GM19099 (cell line): Measurements from ENCODE around the gene LAMA3.

Experiments used
- POLR2A ChIP-seq: IDR thresholded peaks from 3 replicates; pipeline ENCODE4 v1.6.1; 2011; ENCODE audit warnings: low read depth; ENCODE audit not compliant: insufficient read length; ENCODE audit errors: extremely low read depth

LAMA3 gene

DNA sequence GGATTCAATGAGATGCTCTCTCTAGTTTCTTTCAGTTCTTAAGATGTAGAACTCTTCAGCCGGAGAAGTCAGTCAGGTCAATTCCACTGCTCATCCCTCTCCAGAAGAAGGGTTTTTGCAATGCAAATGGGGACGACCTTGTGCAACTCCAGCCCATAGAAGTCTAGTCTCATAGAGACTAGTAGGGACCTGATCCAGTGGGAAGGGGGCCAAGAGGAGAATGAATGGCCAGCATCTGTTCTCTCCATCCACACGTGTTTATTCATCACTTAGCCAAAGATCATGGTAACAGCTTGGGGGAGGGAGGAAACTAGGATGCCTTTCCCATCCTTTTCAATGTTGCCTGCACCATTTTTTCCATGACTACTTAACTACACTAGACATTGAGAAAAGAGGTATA is 120.2 kb downstream of the LAMA3 start:
- TF ChIP-seq POLR2A: no peak

DNA sequence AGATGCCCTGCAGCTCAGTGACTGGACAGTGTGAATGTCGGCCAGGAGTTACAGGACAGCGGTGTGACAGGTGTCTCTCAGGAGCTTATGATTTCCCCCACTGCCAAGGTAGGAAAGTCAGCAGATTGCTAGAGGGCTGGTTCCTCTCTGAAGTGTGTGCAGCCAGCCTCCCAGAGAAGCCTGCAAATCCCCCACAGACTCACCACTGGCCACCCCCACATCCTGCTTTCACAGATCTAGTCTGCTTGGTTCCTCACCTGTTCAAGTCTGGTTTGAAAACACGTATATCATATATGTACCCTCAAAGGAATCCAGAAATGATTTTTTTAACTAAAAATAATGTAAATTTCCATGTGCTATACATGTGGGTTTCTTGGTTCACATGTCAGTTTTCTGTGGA is 121.1 kb downstream of the LAMA3 start:
- TF ChIP-seq POLR2A: no peak

DNA sequence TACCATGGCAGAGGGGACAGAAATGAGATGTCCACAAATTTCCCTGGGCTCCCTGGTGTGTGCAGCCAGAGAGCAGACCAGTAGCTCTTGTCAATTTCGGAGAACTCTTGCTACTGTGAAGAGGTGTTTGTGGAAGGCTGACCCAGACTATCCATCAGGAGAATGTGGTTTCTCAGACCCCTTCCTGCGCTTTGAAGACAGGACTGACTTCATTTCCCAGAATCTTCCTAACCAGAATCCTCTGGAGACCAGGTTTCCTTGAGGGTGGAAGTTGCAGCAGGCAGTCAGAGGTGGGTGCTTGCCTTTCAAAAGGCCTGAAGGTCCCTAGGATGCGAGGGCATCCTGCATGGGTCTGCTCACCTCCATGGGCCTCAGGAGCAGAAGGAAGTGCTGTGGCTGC is 121.9 kb downstream of the LAMA3 start:
- TF ChIP-seq POLR2A: no peak

GRCh38 chr18:23812546-23813440 is 123.5 kb downstream of the LAMA3 start:
- TF ChIP-seq POLR2A: no peak

DNA sequence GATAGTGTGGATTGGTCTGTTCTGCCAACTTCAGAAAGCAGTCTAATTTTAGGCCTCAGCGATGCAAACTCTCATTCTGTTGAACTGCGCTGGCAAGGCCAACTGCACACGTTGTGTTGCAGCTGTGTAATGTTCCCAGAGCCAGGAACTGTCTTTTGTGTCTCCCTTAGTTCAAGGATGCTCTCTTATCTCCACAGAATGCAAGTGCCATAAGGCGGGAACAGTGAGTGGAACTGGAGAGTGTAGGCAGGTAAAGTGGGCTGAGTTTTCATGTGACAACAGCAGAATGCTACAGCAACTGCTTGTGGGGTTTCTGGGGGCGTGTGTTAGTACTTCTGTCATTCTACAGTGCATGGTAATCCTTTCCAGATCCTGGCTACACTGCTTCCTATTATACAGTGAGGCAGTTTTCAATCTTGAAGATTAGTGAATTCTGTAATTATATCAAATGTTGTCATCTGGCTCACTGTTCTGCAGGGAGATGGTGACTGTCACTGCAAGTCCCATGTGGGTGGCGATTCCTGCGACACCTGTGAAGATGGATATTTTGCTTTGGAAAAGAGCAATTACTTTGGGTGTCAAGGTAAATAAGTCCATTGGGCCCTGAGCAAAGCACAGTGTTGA is 125.8 kb downstream of the LAMA3 start:
- TF ChIP-seq POLR2A: no peak

- TF ChIP-seq POLR2A: no peak
These were observed 126.8 kb downstream of the LAMA3 start for GRCh38 chr18:23816021-23816420.

- no peak for TF ChIP-seq POLR2A
These were observed 127.5 kb downstream of the LAMA3 start for GRCh38 chr18:23816740-23817139.

DNA sequence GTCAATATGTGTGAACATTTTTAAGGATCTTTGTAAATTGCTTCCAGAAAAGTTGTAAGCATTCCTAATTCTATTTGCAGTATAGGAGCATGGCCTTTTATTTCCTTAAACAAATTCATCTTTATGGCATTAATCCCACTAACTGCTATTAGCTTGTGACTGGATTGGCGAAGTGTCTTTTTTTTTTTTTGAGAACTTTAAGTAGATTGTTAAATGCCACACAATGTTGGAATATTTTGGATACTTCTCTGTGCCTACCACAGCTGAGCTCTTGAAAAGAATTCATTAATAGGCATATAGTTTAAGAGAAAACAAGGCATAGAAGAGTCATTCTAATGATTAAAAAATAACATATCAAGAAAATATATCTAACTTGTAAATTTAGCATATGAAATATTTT is 129.7 kb downstream of the LAMA3 start:
- no peak for TF ChIP-seq POLR2A

GRCh38 chr18:23822590-23823385 is 133.5 kb downstream of the LAMA3 start:
- no peak for TF ChIP-seq POLR2A

DNA sequence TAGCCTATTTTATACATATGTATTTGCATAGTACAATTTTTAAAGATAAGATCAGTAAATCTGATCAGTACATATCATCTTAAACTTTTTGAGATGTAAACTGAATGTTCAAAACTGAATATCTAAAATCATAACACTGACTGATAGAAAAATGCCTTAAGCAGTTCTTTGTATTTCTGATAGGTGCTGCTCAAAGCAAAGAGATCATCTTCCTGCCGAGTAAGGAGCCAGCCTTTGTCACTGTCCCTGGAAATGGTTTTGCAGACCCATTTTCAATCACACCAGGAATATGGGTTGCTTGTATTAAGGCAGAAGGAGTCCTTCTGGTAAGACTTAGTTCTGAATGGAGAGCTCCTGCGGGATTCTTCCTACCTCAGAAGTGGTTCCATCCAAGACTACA is 135.0 kb downstream of the LAMA3 start:
- no peak for TF ChIP-seq POLR2A

- no peak for TF ChIP-seq POLR2A
These were observed 135.4 kb downstream of the LAMA3 start for GRCh38 chr18:23824669-23825068.

- TF ChIP-seq POLR2A: no peak
These were observed 136.2 kb downstream of the LAMA3 start for GRCh38 chr18:23825496-23825895.

DNA sequence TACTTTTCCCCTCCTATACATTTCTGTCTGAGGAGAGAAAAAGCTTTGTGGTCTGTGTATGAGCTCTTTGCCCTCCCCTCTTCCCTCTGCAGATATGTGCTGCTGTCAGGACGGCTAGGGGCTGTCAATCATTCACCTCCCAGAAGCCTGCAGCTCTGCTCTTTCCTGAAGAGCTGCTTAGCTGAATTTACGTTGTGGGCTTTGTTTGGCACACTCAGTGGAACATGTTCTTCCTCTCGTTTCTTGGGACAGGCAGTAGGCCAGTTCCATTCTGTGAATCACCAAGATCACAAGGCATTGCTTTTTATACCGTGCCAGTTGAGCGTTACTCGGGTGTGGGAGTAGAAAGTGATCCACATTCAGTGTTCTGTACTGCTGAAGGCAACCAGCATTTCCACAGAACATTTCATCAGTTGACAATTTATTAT is 136.7 kb downstream of the LAMA3 start:
- no peak for TF ChIP-seq POLR2A

GRCh38 chr18:23826850-23827620 is 137.8 kb downstream of the LAMA3 start:
- TF ChIP-seq POLR2A: no peak

DNA sequence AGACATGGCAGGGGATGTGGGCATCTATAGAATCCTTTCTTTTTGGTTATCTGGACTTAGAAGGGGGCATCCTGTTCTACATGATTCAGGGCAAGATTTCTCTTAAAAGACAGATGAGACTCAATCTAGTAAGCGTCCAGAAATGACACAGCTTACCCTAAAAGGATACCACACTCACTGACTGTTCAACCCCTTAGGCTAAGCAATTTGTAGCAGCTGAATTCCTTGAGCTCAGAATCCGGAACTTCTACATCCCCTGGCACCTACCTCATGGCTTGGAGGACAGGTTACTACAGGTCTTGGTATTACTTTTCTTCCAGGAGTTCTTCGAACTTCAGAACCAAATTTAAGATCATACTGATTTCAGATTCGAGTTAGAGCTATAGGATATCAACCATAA is 138.4 kb downstream of the LAMA3 start:
- no peak for TF ChIP-seq POLR2A
